ENCODE data around the gene CLCN2. TPM values are rescaled to one million over a fixed set of nuclear protein-coding genes. Genes with fewer than 3 reads are reported as not detected.

CLCN2 gene
- polyA plus RNA-seq, 2 of the 4 experiments (the other 2 are of a cell fraction): 2.2 to 5.4 TPM

- TF ChIP-seq MAX (IDR thresholded peaks at IDR 0.05) (no peak), NR3C1 (IDR thresholded peaks at IDR 0.05) (no peak), POLR2AphosphoS2 (conservative IDR thresholded peaks at IDR 0.05; ENCODE audit: low read length) (no peak), ZSCAN20 (CRISPR knock-in tag; IDR thresholded peaks at IDR 0.05) (no peak)
Observed at GRCh38 chr3:184338511-184338945, 22.9 kb downstream of the CLCN2 start (continued).

- CTCF ChIA-PET: interaction anchor here (1.0 to 2.6 kb wide), 4 partner anchors 11 to 32 kb away, joined by 3 to 9 read pairs (median 6); no protein-coding TSS in a partner anchor
- H3K4me1 ChIP-seq: peaks cover 34% of the 10 kb centered on the region; the same call in 2 of the 3 replicates
Observed at GRCh38 chr3:184337981-184338380, 23.4 kb downstream of the CLCN2 start.

GRCh38 chr3:184337399-184337714, 24.0 kb downstream of the CLCN2 start, which contains the start of gene FAM131A:
Gene FAM131A, plus strand, starts transcription at chr3:184337600. Its CDS starts 31 bp downstream, at chr3:184337631.
- ChIA-PET POLR2A (no interaction called here), CTCF (interaction anchor here (1.0 to 2.6 kb wide), 5 partner anchors 12 to 32 kb away, joined by 3 to 9 read pairs (median 4); no protein-coding TSS in a partner anchor)
- Histone ChIP-seq H3K4me1 (peaks cover 37% of the 10 kb centered on the region; the same call in 2 of the 3 replicates), H3K4me2 (peak within 1 kb of the TSS; percentile 96), H3K27ac (peak within 1 kb of the TSS; percentile 94 to 97), H3K4me3 (peak within 1 kb of the TSS; percentile 91), H3K9me3 (no peaks in the 10 kb centered on the region)
- DNase-seq (ENCODE audit: low read depth in 1 of 2, low spot score in 1 of 2) (no peak), ATAC-seq (no peak), FAIRE-seq (no peak)
- TF ChIP-seq CHD2 (IDR thresholded peaks at IDR 0.05; ENCODE audit: low read length, partially characterized antibody) (no peak), RFX5 (IDR thresholded peaks at IDR 0.05) (no peak), PBX3 (IDR thresholded peaks at IDR 0.05) (no peak), SMC3 (IDR thresholded peaks at IDR 0.05) (no peak), ELK1 (IDR thresholded peaks at IDR 0.05; ENCODE audit: low read depth, low read length) (no peak), KDM1A (IDR thresholded peaks at IDR 0.05; ENCODE audit: low read depth) (no peak)
- 94% methylated on average over 6 of the region's 6 CpGs for WGBS (ENCODE audit: missing lambda C conversion rate)

More at GRCh38 chr3:184337981-184338380, 23.4 kb downstream of the CLCN2 start:
- no peak for FAIRE-seq
- DNase-seq (ENCODE audit: low read depth in 1 of 2, low spot score in 1 of 2): no peak
- no peak overlapping the region for H3K4me2 ChIP-seq
- no peak overlapping the region for H3K4me3 ChIP-seq
- POLR2A ChIA-PET: no interaction called here
- H3K9me3 ChIP-seq: no peaks in the 10 kb centered on the region
- WGBS (ENCODE audit: missing lambda C conversion rate): 72% methylated on average over 7 of the region's 7 CpGs
- TF ChIP-seq CTCF (IDR thresholded peaks at IDR 0.05): no peak
- no peak for TF ChIP-seq CEBPB (IDR thresholded peaks at IDR 0.05)
- no peak for TF ChIP-seq PBX3 (IDR thresholded peaks at IDR 0.05)
- no peak for TF ChIP-seq ZSCAN20 (CRISPR knock-in tag; IDR thresholded peaks at IDR 0.05)
- no peak for TF ChIP-seq RARB (CRISPR knock-in tag; IDR thresholded peaks at IDR 0.05)
- TF ChIP-seq CHD2 (IDR thresholded peaks at IDR 0.05; ENCODE audit: low read length, partially characterized antibody): no peak
- TF ChIP-seq KDM1A (IDR thresholded peaks at IDR 0.05; ENCODE audit: low read depth): no peak
- no peak for TF ChIP-seq MAZ (IDR thresholded peaks at IDR 0.05; ENCODE audit: borderline replicate concordance, low read depth, low read length)
- TF ChIP-seq ZFP36 (IDR thresholded peaks at IDR 0.05; ENCODE audit: borderline replicate concordance, partially characterized antibody): no peak
- no peak for TF ChIP-seq PHF8 (IDR thresholded peaks at IDR 0.05; ENCODE audit: borderline replicate concordance, low read depth)
- TF ChIP-seq CHD4 (IDR thresholded peaks at IDR 0.05; ENCODE audit: borderline replicate concordance): no peak
- TF ChIP-seq MAFK (IDR thresholded peaks at IDR 0.05; ENCODE audit: partially characterized antibody): no peak
- no peak for TF ChIP-seq NPAS2 (CRISPR knock-in tag; IDR thresholded peaks at IDR 0.05; ENCODE audit: borderline replicate concordance)
- no peak for ATAC-seq
- H3K27ac ChIP-seq: no peak overlapping the region

Data from A549 (cell line).